MCF 10A (cell line): ENCODE measurements around the gene CCR5AS. TPM values are rescaled to one million over a fixed set of nuclear protein-coding genes. Genes with fewer than 3 reads are reported as not detected.

Experiments used
- BruUV-seq: library from RNA; stranded (reverse); fragments of 400-500 nt; replicated peaks from 2 replicates; lab custom pipeline; 2021; lab: Mats Ljungman, UMichigan
- CTCF ChIA-PET: fragments of 300-600 bp; sonication (Branson Sonifier 250); formaldehyde crosslinking; extraction: SDS; loops from one replicate; lab custom pipeline; 2021; ENCODE audit warnings: antibody characterized with exemption, inconsistent platforms; lab: Yijun Ruan, JAX
- POLR2A ChIA-PET: fragments of 300-600, 350-650 bp; sonication (Branson Sonifier 250); formaldehyde crosslinking; extraction: SDS; loops from one replicate; lab custom pipeline; 2020; ENCODE audit warnings: antibody characterized with exemption, inconsistent platforms; lab: Yijun Ruan, JAX
- DNase-seq: peaks from one replicate; pipeline ENCODE4 v3.0.0-alpha.2; 2018; ENCODE audit not compliant: unreplicated experiment
- H3K27ac Mint-ChIP-seq: one replicate; pipeline ENCODE4 v1.8.0; 2022; ENCODE audit warnings: mild to moderate bottlenecking, low read depth, mixed read lengths; ENCODE audit not compliant: unreplicated experiment
- H3K27me3 Mint-ChIP-seq: one replicate; pipeline ENCODE4 v1.8.0; 2022; ENCODE audit warnings: mixed read lengths; ENCODE audit not compliant: insufficient read depth, unreplicated experiment
- H3K36me3 Mint-ChIP-seq: one replicate; pipeline ENCODE4 v1.8.0; 2022; ENCODE audit warnings: mild to moderate bottlenecking, moderate library complexity, mixed read lengths; ENCODE audit not compliant: insufficient read depth, unreplicated experiment
- H3K4me1 Mint-ChIP-seq: one replicate; pipeline ENCODE4 v1.8.0; 2022; ENCODE audit warnings: mixed read lengths; ENCODE audit not compliant: insufficient read depth, unreplicated experiment
- H3K4me3 Mint-ChIP-seq: one replicate; pipeline ENCODE4 v1.8.0; 2022; ENCODE audit warnings: mild to moderate bottlenecking, moderate library complexity, mixed read lengths; ENCODE audit not compliant: unreplicated experiment
- H3K9me3 Mint-ChIP-seq: one replicate; pipeline ENCODE4 v1.8.0; 2022; ENCODE audit warnings: mixed read lengths; ENCODE audit not compliant: unreplicated experiment
- CTCF ChIP-seq: fragments of 200-600 bp; IDR thresholded peaks from one replicate; pipeline ENCODE4 v1.8.0; 2022; ENCODE audit warnings: antibody characterized with exemption, mild to moderate bottlenecking; ENCODE audit not compliant: unreplicated experiment
- intact Hi-C: fragments of 100-400 bp; cut with micrococcal nuclease; formaldehyde crosslinking; loops from 2 replicates; pipeline ENCODE4 v1.14.1; 2022
- total RNA-seq: library from RNA; stranded (reverse); gene quantifications from 2 replicates; pipeline ENCODE4 v1.2.3, GENCODE V29; 2022

CCR5AS gene

GRCh38 chr3:46321461-46322104 is 85.3 kb downstream of the CCR5AS start:
- intact Hi-C loops, result no loop called here
- DNase-seq, result no peak
- peaks cover 36% of the 10 kb centered on the region for H3K27me3 Mint-ChIP-seq
- CTCF ChIA-PET, result interaction anchor here (0.6 to 1.1 kb wide), 4 partner anchors 9 to 97 kb away, joined by 3 to 4 read pairs (median 3); no protein-coding TSS in a partner anchor
- BruUV-seq, result no TSS peak
- POLR2A ChIA-PET, result interaction anchor here (0.8 to 2.2 kb wide), 2 partner anchors 9 to 19 kb away, joined by 3 to 10 read pairs; no protein-coding TSS in a partner anchor
- no peak overlapping the region for H3K27ac Mint-ChIP-seq
- H3K36me3 Mint-ChIP-seq, result no peaks in the 10 kb centered on the region
- no peaks in the 10 kb centered on the region for H3K4me1 Mint-ChIP-seq
- no peaks in the 10 kb centered on the region for H3K9me3 Mint-ChIP-seq
- H3K4me3 Mint-ChIP-seq, result no peak overlapping the region
- no peak for TF ChIP-seq CTCF

GRCh38 chr3:46318207-46318927 is 88.5 kb downstream of the CCR5AS start:
- POLR2A ChIA-PET, result no interaction called here
- CTCF ChIA-PET, result no interaction called here

GRCh38 chr3:46316206-46316605 is 90.7 kb downstream of the CCR5AS start:
- Mint-ChIP-seq H3K27ac (no peak overlapping the region), H3K27me3 (peaks cover 8% of the 10 kb centered on the region), H3K36me3 (no peaks in the 10 kb centered on the region), H3K4me1 (peaks cover 14% of the 10 kb centered on the region), H3K4me3 (no peak overlapping the region), H3K9me3 (no peaks in the 10 kb centered on the region)
- CTCF ChIA-PET, result no interaction called here
- intact Hi-C loops, result no loop called here
- POLR2A ChIA-PET, result no interaction called here
- no TSS peak for BruUV-seq
- no peak for TF ChIP-seq CTCF
- DNase-seq, result no peak

More at GRCh38 chr3:46318207-46318927, 88.5 kb downstream of the CCR5AS start:
- no TSS peak for BruUV-seq
- Mint-ChIP-seq H3K36me3 (no peaks in the 10 kb centered on the region), H3K27ac (no peak overlapping the region), H3K4me3 (no peak overlapping the region), H3K4me1 (no peaks in the 10 kb centered on the region), H3K27me3 (peaks cover 29% of the 10 kb centered on the region), H3K9me3 (no peaks in the 10 kb centered on the region)
- peak; percentile 15 for DNase-seq
- no peak for TF ChIP-seq CTCF
- intact Hi-C loops, result no loop called here

GRCh38 chr3:46314517-46314916 is 92.3 kb downstream of the CCR5AS start:
- TF ChIP-seq CTCF, result no peak
- ChIA-PET POLR2A (interaction anchor here (1.5 kb wide), 1 partner anchor 20 kb away, joined by 14 read pairs; no protein-coding TSS in a partner anchor), CTCF (interaction anchor here (0.6 kb wide), 1 partner anchor 100 kb away, joined by 7 read pairs; no protein-coding TSS in a partner anchor)
- no peak for DNase-seq
- Mint-ChIP-seq H3K9me3 (no peaks in the 10 kb centered on the region), H3K4me1 (peaks cover 19% of the 10 kb centered on the region), H3K27ac (no peak overlapping the region), H3K4me3 (no peak overlapping the region), H3K36me3 (no peaks in the 10 kb centered on the region), H3K27me3 (peaks cover 3% of the 10 kb centered on the region)
- BruUV-seq, result no TSS peak
- intact Hi-C loops, result no loop called here

Other genes starting within 250 kb of the CCR5AS start
- gene CCR1, start 198.8 kb downstream of the CCR5AS start, total RNA-seq, result not detected in 2 replicates
- gene CCR3, start 164.6 kb downstream of the CCR5AS start, total RNA-seq, result not detected in 2 replicates
- gene CCR2, start 53.0 kb downstream of the CCR5AS start, total RNA-seq, result not detected in 2 replicates
- gene CCR5, start 36.1 kb downstream of the CCR5AS start, total RNA-seq, result not detected in 2 replicates
- not detected in 2 replicates for gene CCRL2, start 193 bp upstream of the CCR5AS start, total RNA-seq
- gene LTF, start 57.8 kb upstream of the CCR5AS start, total RNA-seq, result not detected in 2 replicates
- gene RTP3, start 90.9 kb upstream of the CCR5AS start, total RNA-seq, result not detected in 2 replicates
- gene LRRC2, start 159.2 kb upstream of the CCR5AS start, total RNA-seq, result not detected in 2 replicates
- not detected in 2 replicates for gene FAM240A, start 205.5 kb upstream of the CCR5AS start, total RNA-seq